Peyer's patch (tissue), 4 donors: ENCODE measurements around the gene FYTTD1. TPM values are rescaled to one million over a fixed set of nuclear protein-coding genes. Genes with fewer than 3 reads are reported as not detected.
A peak's percentile ranks its signal among the peaks of the same experiment; 100 is the strongest.
"Not testable (repeated sequence)": the region's sequence is repeated elsewhere in the genome, so short reads cannot be mapped to it uniquely, and the experiment has no call there.

ENCODE experiments used
- DNase-seq, 3 donors: peaks; one replicate each; pipeline ENCODE4 v3.0.0-alpha.2; 2017 to 2019
- H3K27ac ChIP-seq, 4 donors: fragments of 200-600 bp; sonication (generic); one replicate each; pipeline ENCODE4 v1.5.1; 2016 to 2019
- H3K27me3 ChIP-seq, 2 donors: fragments of 200-600 bp; sonication (generic); one replicate each; pipeline ENCODE4 v1.5.1; 2019
- H3K36me3 ChIP-seq, 3 donors: fragments of 200-600 bp; sonication (generic); one replicate each; pipeline ENCODE4 v1.5.1; 2016 to 2019
- H3K4me1 ChIP-seq, 4 donors: fragments of 200-600 bp; sonication (generic); one replicate each; pipeline ENCODE4 v1.5.1; 2016 to 2019
- H3K4me3 ChIP-seq, 4 donors: fragments of 200-600 bp; sonication (generic); 1 replicate in 3 of 4; 2 replicates in 1 of 4; pipeline ENCODE4 v1.5.1; 2016 to 2019; ENCODE audit warnings: mild to moderate bottlenecking in 1 of 4
- H3K9me3 ChIP-seq, 4 donors: fragments of 200-600 bp; sonication (generic); one replicate each; pipeline ENCODE4 v1.5.1; 2016 to 2019; ENCODE audit warnings: mild to moderate bottlenecking in 1 of 4
- CTCF ChIP-seq, 6 experiments: fragments of 450-650 bp in 4 of 6; fragments of 200-600 bp in 2 of 6; sonication (generic) in 1 of 6; IDR thresholded peaks; one replicate each; pipeline ENCODE4 v1.5.1; 2017 to 2019; ENCODE audit warnings: antibody characterized with exemption in 6 of 6, mild to moderate bottlenecking in 3 of 6, moderate library complexity in 1 of 6
- POLR2A ChIP-seq, 2 donors: fragments of 450-650 bp; IDR thresholded peaks; one replicate each; pipeline ENCODE4 v1.5.1; 2017; ENCODE audit warnings: antibody characterized with exemption in 2 of 2, mild to moderate bottlenecking in 2 of 2, moderate library complexity in 2 of 2
- total RNA-seq, 4 donors: library from RNA; depleted of rRNA; stranded (reverse); fragments of >200 nt; gene quantifications; one replicate each; pipeline ENCODE4 v1.1.0, GENCODE V29; 2016

Gene FYTTD1
- total RNA-seq, 4 donors from 2014 or later = 15.4 to 62.7 (median 27.4) TPM

- no peaks in the 10 kb centered on the region for H3K9me3 ChIP-seq
- no peak for DNase-seq
- TF ChIP-seq CTCF (IDR thresholded peaks at IDR 0.05) = no peak
- no peak for TF ChIP-seq POLR2A (IDR thresholded peaks at IDR 0.05)
These were observed 26.9 kb upstream of the FYTTD1 start for GRCh38 chr3:197722734-197723133.

GRCh38 chr3:197727878-197728277 lies 21.8 kb upstream of the FYTTD1 start:
- H3K4me3 ChIP-seq, H3K27ac ChIP-seq, H3K9me3 ChIP-seq, H3K27me3 ChIP-seq, DNase-seq, H3K36me3 ChIP-seq, H3K4me1 ChIP-seq: not testable (repeated sequence)

More at GRCh38 chr3:197722734-197723133, 26.9 kb upstream of the FYTTD1 start:
- Histone ChIP-seq H3K4me1 (no peaks in the 10 kb centered on the region), H3K27ac (no peak overlapping the region), H3K4me3 (no peak overlapping the region), H3K27me3 (no peaks in the 10 kb centered on the region), H3K36me3 (no peaks in the 10 kb centered on the region)

- Histone ChIP-seq H3K27ac (no peak overlapping the region), H3K4me3 (no peak overlapping the region), H3K4me1 (peaks cover 0 to 4% (median 0%) of the 10 kb centered on the region in 4 donors), H3K27me3 (no peaks in the 10 kb centered on the region), H3K9me3 (no peaks in the 10 kb centered on the region), H3K36me3 (no peaks in the 10 kb centered on the region)
- no peak for TF ChIP-seq CTCF (IDR thresholded peaks at IDR 0.05)
- TF ChIP-seq POLR2A (IDR thresholded peaks at IDR 0.05) = no peak
- DNase-seq = no peak
These were observed 21.2 kb upstream of the FYTTD1 start for GRCh38 chr3:197728487-197728886.

- H3K36me3 ChIP-seq = no peaks in the 10 kb centered on the region
- no peak overlapping the region for H3K27ac ChIP-seq
- TF ChIP-seq POLR2A (IDR thresholded peaks at IDR 0.05) (no peak), CTCF (IDR thresholded peaks at IDR 0.05) (no peak)
- DNase-seq = no peak
- H3K9me3 ChIP-seq = no peaks in the 10 kb centered on the region
- peaks cover 0 to 11% (median 2%) of the 10 kb centered on the region in 4 donors for H3K4me1 ChIP-seq
- no peak overlapping the region for H3K4me3 ChIP-seq
- no peaks in the 10 kb centered on the region for H3K27me3 ChIP-seq
These were observed 19.5 kb upstream of the FYTTD1 start for GRCh38 chr3:197730200-197730599.

- H3K9me3 ChIP-seq = not testable (repeated sequence)
These were observed 18.9 kb upstream of the FYTTD1 start for GRCh38 chr3:197730770-197731169.

GRCh38 chr3:197731483-197731882 lies 18.2 kb upstream of the FYTTD1 start:
- not testable (repeated sequence) for H3K36me3 ChIP-seq, H3K27ac ChIP-seq, H3K27me3 ChIP-seq, DNase-seq, H3K4me3 ChIP-seq, H3K9me3 ChIP-seq
- peaks cover 0 to 16% (median 8%) of the 10 kb centered on the region in 4 donors for H3K4me1 ChIP-seq

More at GRCh38 chr3:197730770-197731169, 18.9 kb upstream of the FYTTD1 start:
- not testable (repeated sequence) for H3K36me3 ChIP-seq, H3K4me3 ChIP-seq, H3K27ac ChIP-seq, H3K27me3 ChIP-seq, DNase-seq
- H3K4me1 ChIP-seq = peaks cover 0 to 16% (median 7%) of the 10 kb centered on the region in 4 donors

GRCh38 chr3:197733042-197733441 lies 16.6 kb upstream of the FYTTD1 start:
- no peak overlapping the region for H3K4me3 ChIP-seq
- DNase-seq = no peak
- TF ChIP-seq POLR2A (IDR thresholded peaks at IDR 0.05) (no peak), CTCF (IDR thresholded peaks at IDR 0.05) (no peak)
- H3K36me3 ChIP-seq = no peaks in the 10 kb centered on the region
- no peaks in the 10 kb centered on the region for H3K9me3 ChIP-seq
- peak overlapping the region in 1 of 4 donors; percentile 95 for H3K27ac ChIP-seq
- peaks cover 0 to 18% (median 10%) of the 10 kb centered on the region in 4 donors for H3K4me1 ChIP-seq
- no peaks in the 10 kb centered on the region for H3K27me3 ChIP-seq
